OCI-LY3 (cell line): ENCODE results near the gene TMEM147.

Source experiments
- H2AFZ ChIP-seq: fragments of 200-600, 300-600 bp; shearing (Covaris generic); 2 replicates; pipeline ENCODE4 v1.6.0; 2014; ENCODE audit warnings: antibody characterized with exemption, low read depth, low read length
- H3K27ac ChIP-seq: fragments of 200-600, 300-600 bp; sonication (generic); 2 replicates; pipeline ENCODE4 v1.5.1; 2014; ENCODE audit warnings: mild to moderate bottlenecking, low read length, moderate library complexity, mixed read lengths
- H3K27me3 ChIP-seq: fragments of 200-600, 300-600 bp; sonication (generic); 2 replicates; pipeline ENCODE4 v1.6.1; 2014; ENCODE audit warnings: low read depth, low read length, mixed read lengths
- H3K36me3 ChIP-seq: fragments of 200-600, 300-600 bp; sonication (generic); replicated peaks from 2 replicates; pipeline ENCODE3; 2014; ENCODE audit warnings: low read depth, low read length, mixed read lengths
- H3K4me1 ChIP-seq: fragments of 300-600, 200-600 bp; sonication (generic); 2 replicates; pipeline ENCODE4 v1.6.1; 2014; ENCODE audit warnings: low read length, mixed read lengths
- H3K4me2 ChIP-seq: fragments of 200-600, 300-600 bp; sonication (generic); 2 replicates; pipeline ENCODE4 v1.6.1; 2014; ENCODE audit warnings: low read length, mixed read lengths
- H3K4me3 ChIP-seq: fragments of 300-600, 200-600 bp; sonication (generic); 2 replicates; pipeline ENCODE4 v1.5.1; 2014; ENCODE audit warnings: antibody characterized with exemption, mild to moderate bottlenecking, low read length, moderate library complexity
- H3K79me2 ChIP-seq: fragments of 300-600, 200-600 bp; shearing (Covaris generic); 2 replicates; pipeline ENCODE4 v1.6.1; 2014; ENCODE audit warnings: mild to moderate bottlenecking, low read length, mixed read lengths
- H3K9ac ChIP-seq: fragments of 300-600, 200-600 bp; shearing (Covaris generic); 2 replicates; pipeline ENCODE4 v1.6.0; 2014; ENCODE audit warnings: mild to moderate bottlenecking, low read length, moderate library complexity
- H3K9me3 ChIP-seq: fragments of 200-600, 300-600 bp; shearing (Covaris generic); 2 replicates; pipeline ENCODE4 v1.6.1; 2014; ENCODE audit warnings: low read length, mixed read lengths; ENCODE audit not compliant: insufficient read depth
- H4K20me1 ChIP-seq: fragments of 200-600, 300-600 bp; sonication (generic); 2 replicates; pipeline ENCODE4 v1.6.1; 2016; ENCODE audit warnings: low read length, mixed read lengths; ENCODE audit not compliant: insufficient read depth
- CTCF ChIP-seq: fragments of 200-600, 300-600 bp; sonication (generic); IDR thresholded peaks from 2 replicates; pipeline ENCODE4 v1.5.1; 2014; ENCODE audit warnings: antibody characterized with exemption, low read length, low read depth
- EZH2phosphoT487 ChIP-seq: fragments of 200-600 bp; shearing (Covaris generic); IDR thresholded peaks from 2 replicates; pipeline ENCODE4 v1.6.1; 2018; ENCODE audit warnings: antibody characterized with exemption, mixed run types, low read depth

The TMEM147 gene

GRCh38 chr19:35514282-35514809 is 31.1 kb upstream of the TMEM147 start:
- peaks cover 4% of the 10 kb centered on the region for H3K4me1 ChIP-seq
- no peaks in the 10 kb centered on the region for H3K9me3 ChIP-seq
- H3K4me3 ChIP-seq = no peak overlapping the region
- H3K36me3 ChIP-seq = no peaks in the 10 kb centered on the region
- H4K20me1 ChIP-seq = no peaks in the 10 kb centered on the region
- H3K27me3 ChIP-seq = peaks cover 23% of the 10 kb centered on the region
- no peak overlapping the region for H3K4me2 ChIP-seq
- no peak overlapping the region for H3K27ac ChIP-seq
- H3K9ac ChIP-seq = no peak overlapping the region
- TF ChIP-seq CTCF (no peak), EZH2phosphoT487 (no peak)
- no peak overlapping the region for H2AFZ ChIP-seq
- H3K79me2 ChIP-seq = no peaks in the 10 kb centered on the region

- Histone ChIP-seq H3K27me3 (peaks cover 17% of the 10 kb centered on the region), H3K27ac (no peak overlapping the region), H3K79me2 (no peaks in the 10 kb centered on the region), H3K9ac (no peak overlapping the region), H3K9me3 (no peaks in the 10 kb centered on the region), H2AFZ (no peak overlapping the region), H3K4me1 (no peaks in the 10 kb centered on the region), H4K20me1 (no peaks in the 10 kb centered on the region), H3K36me3 (no peaks in the 10 kb centered on the region), H3K4me3 (no peak overlapping the region), H3K4me2 (no peak overlapping the region)
- TF ChIP-seq EZH2phosphoT487 (no peak), CTCF (no peak)
Measured at GRCh38 chr19:35516310-35516709, 29.1 kb upstream of the TMEM147 start.

GRCh38 chr19:35517342-35517741 is 28.1 kb upstream of the TMEM147 start:
- Histone ChIP-seq H3K27me3 (peaks cover 15% of the 10 kb centered on the region), H3K79me2 (no peaks in the 10 kb centered on the region), H3K36me3 (no peaks in the 10 kb centered on the region), H3K9ac (no peak overlapping the region), H2AFZ (no peak overlapping the region), H4K20me1 (no peaks in the 10 kb centered on the region), H3K4me1 (no peaks in the 10 kb centered on the region), H3K27ac (no peak overlapping the region), H3K9me3 (no peaks in the 10 kb centered on the region), H3K4me2 (no peak overlapping the region), H3K4me3 (no peak overlapping the region)
- TF ChIP-seq CTCF = no peak
- TF ChIP-seq EZH2phosphoT487 = no peak

- Histone ChIP-seq H3K27ac (no peak overlapping the region), H3K4me2 (no peak overlapping the region), H3K4me3 (no peak overlapping the region), H3K36me3 (no peaks in the 10 kb centered on the region), H3K9me3 (no peaks in the 10 kb centered on the region), H3K27me3 (peaks cover 6% of the 10 kb centered on the region), H3K9ac (no peak overlapping the region), H4K20me1 (no peaks in the 10 kb centered on the region), H3K4me1 (no peaks in the 10 kb centered on the region), H2AFZ (no peak overlapping the region), H3K79me2 (no peaks in the 10 kb centered on the region)
- TF ChIP-seq CTCF (no peak), EZH2phosphoT487 (no peak)
Measured at GRCh38 chr19:35518313-35518712, 27.1 kb upstream of the TMEM147 start.
